GM19324 (cell line): ENCODE results near the gene IGF1R.

ENCODE experiments used
- ATAC-seq: cut with Tn5 transposase; IDR thresholded peaks from one replicate; pipeline ENCODE4 v1.9.1; 2021; ENCODE audit warnings: mild to moderate bottlenecking, moderate library complexity; ENCODE audit not compliant: unreplicated experiment, low FRiP score

IGF1R gene

DNA sequence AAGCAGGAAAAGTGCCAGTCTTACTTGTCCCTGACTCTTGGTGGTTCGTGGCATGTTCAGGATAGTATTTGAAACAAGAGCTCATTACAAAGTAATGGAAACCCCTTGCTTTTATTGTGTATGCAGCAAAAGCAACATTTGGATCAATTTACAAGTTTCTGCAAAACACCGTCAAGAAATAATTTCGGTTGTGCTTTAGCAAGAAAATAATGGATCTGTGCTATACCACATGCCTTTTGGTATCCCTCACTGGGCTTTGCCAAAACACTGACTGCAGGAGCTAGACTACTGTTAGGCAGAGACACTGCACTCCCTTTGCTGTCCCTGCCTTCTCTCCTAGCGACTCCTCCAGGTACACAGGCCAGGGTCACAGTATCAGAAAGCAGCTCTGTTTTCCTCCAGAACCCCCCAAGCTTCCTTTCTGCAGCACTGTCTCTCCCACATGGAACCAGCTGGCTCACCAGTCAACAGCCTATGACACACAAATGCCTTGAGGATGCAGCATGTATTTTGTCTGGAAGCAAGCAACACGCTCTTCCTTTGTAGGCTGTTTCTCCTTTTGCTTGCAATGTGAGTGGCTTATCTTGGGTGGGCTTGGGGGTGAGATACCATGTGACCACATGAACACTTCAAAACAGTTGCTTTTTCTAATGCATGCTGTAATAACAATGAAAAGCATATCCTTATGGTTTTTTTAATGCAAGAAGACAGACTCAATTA, 247.8 kb downstream of the IGF1R start:
- no peak for ATAC-seq

DNA sequence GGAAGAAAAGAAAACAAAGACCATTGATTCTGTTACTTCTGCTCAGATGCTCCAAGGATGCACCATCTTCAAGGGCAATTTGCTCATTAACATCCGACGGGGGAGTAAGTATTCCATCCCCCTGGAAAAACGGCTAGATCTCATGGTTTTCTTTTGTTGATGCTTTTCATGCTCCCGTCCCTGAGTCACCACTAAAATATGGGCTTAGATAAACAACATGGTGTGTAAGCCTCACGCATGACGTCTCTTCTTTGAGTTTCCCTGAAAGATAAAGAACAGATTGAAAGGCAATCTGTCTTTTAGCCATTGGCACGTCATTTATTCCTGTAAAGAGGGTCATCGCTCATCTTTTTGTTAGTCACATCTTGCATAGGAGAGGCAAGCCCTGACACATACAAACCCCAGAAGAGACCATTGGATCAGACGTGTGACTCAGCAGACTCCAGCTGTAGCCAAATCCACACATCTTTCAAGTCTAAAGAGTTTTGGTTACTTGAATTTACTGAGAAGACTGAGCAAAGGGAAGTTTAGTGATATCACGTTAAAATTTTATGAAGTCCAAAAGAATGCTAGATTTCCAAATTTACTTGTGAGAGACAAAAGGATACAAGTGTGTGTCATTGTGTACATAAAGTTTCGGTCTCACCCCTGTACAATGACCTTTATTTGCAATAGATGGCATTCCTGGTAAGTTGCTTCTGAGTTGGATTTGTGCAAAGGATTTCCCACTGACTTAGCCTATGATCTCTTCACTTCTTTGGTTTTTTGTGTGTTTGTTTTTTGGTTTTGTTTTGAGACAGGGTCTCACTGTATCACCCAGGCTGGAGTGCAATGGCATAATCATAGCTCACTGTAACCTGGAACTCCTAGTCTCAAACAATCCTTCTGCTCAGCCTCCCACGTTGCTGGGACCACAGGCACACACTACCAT, 248.7 kb downstream of the IGF1R start:
- ATAC-seq = no peak

DNA sequence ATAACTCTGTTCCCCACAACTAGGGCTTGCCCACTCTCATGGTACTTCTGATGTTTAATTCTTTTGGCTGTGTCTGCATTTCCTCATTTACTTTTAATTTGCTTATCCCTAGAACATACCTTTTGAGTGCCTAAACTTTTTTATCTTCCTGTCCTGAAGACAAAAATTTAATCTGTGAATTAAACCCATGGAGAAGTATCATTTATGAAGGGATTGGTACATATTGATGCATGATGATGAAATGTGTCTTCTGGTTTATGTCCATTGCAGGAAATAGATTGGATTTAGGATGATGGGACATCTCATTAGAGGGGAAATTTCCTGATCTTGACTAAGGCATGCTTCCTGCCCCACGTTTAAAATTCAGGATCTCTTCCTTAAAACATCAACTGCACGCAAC, 249.8 kb downstream of the IGF1R start:
- ATAC-seq = no peak

DNA sequence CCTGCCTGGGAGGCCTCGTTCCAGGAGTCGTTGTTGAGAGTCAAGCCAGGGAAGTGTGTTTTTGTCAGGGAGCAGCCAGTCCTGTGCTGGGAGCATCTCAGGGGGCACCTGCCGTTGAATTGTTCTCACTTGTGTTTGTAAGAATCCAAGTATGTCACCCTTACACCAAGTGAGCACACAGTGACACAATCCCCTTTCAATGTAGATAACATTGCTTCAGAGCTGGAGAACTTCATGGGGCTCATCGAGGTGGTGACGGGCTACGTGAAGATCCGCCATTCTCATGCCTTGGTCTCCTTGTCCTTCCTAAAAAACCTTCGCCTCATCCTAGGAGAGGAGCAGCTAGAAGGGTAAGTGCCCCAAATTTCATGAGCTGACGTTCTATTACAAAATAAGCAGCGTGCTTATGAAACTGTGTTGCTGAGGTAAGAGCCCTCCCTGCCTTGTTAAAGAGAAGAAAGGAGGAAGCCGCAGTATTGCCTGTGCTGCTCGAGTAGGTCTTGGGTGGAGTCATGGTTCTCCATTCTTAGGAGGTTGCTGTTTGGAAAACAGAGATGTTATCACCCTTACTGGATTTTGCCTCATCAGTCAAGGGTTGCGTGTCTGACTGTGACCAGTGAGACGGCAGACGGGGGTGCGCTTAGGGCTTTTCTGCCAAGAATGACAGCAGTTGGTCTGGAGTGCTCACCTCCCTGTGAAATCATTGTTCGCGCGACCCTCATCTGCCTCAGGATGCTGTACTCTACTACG, 251.1 kb downstream of the IGF1R start:
- no peak for ATAC-seq

GRCh38 chr15:98900356-98900755, 252.0 kb downstream of the IGF1R start:
- no peak for ATAC-seq

DNA sequence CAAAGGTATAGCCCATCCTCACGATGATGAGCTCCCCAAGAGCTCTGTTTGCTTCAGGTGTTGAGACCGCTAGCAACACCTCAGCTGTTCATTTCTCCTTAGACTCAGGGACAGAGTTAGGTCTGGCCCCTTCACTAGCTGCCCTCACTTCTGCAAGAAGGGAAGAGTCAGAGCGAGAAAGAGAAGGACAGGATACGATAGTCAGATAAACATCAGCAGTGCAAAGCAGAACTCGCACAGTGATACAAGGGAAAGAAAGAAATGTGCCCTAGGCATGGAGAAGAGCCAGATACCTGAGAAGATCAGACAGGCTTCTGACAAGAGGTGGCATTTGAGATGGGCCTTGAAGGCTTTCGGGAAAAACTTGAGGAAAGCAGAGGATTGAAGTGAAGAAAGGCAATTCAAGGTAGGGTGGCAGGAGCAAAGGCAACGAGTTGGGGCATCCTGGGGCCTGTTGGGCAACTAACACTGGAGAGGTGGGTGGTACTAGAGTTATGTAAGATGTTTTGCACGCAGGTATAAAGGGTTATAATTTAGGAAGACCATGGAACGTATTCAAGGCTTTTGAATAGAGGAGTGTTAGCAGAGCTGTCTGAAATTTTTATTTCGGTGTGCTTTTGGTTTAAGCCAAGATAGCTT, 253.2 kb downstream of the IGF1R start:
- ATAC-seq = no peak

GRCh38 chr15:98902931-98903330, 254.6 kb downstream of the IGF1R start:
- no peak for ATAC-seq

- ATAC-seq = no peak
Measured at GRCh38 chr15:98903377-98904018, 255.2 kb downstream of the IGF1R start.

DNA sequence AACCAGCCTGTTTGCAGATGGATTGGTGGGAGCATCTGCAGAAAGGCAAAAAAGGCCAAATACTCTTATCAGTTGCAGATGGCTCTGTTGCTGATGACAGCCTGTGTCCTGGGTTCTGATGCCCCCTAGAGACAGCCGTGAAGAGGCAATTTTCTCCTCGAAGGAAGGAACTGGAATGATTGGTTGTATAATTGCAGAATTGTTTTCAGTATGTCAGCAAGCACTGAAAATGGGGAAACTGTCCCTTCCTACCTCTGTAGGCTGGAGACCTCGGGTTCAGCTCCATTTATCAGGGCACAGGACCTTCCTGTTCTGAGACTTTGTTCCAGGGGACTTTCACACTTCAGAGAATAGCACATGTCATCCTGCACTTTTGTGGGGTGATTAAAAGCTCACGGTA, 256.2 kb downstream of the IGF1R start:
- ATAC-seq = no peak

DNA sequence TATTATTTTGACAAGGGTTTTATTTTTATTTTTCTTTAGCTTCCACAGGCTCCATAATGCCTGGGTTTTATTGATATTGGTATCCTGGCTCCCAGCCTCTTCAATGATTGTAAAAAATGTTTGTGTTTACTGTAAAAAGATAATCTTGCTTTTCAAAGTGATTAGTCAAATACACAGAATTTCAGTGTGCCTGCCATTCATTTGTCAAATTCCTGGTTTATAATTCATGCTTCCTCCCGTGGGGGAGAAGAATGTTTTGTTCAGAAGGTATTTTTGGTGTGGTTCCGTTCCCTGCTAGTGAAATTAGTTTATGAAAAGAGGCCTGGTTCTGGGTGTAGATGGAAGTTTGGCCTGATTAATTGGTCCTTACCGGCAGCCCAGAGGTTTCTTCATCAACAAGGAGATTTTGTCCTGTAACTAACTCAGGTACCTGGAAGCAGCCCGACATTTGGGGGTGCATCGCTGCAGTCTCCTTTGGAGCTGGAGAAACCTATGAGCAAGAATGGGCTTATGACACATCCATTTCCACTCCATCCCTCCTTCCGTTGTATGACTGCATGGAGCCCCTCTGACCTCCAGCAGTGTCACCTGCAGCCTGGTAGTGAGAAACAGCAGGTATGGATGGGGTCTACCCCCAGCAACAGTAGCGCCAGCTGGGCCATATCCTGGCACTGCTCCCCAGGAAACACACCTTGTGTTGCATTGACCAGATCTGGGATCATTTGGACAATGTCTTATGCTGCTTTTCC, 257.8 kb downstream of the IGF1R start:
- no peak for ATAC-seq

- no peak for ATAC-seq
Measured at GRCh38 chr15:98906712-98907083, 258.4 kb downstream of the IGF1R start.

DNA sequence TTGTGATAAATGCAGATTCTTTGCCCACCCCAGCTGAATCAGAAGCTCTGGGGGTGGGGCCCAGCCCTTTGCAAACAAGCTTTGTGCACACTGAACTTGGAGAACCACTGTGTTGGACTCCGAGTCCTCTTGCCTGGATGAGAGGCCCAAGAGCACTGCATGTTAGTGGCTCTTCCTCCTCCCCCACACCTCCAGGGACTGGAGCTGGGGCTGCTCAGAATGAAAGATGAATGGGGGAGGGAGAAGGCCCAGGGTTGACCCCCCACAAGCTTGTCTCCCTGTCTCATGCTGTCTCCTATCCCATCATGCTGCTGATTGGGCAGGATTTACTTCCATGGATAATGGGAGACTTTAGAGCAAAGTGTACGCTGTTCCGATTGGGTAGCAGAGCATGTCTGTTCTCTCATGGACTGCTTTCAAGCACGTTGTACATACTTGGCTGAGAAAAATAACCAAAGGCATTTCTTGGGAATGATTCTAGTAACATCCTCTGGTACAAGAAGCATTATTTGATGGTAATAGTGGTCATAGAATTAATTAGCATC, 259.7 kb downstream of the IGF1R start:
- ATAC-seq = no peak

- no peak for ATAC-seq
Measured at GRCh38 chr15:98909968-98910885, 261.9 kb downstream of the IGF1R start.

GRCh38 chr15:98914626-98915025, 266.3 kb downstream of the IGF1R start:
- ATAC-seq = no peak

DNA sequence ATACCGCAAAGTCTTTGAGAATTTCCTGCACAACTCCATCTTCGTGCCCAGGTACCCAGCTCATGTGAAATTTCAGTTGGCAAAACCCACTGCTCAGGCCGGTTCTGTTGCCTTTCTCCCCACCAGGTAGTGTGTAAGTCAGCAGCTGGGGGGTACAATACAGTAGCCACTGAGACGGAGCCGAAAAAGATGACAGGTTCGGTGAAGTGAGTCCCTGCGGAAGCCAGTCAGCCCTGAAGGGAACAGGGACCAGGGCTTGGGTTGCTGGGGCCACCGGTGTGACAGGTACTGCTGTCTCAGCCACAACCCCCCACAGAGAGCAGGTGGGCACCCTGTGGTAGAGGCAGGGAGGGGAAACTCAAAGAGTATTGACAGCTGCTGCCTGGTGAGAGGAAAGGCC, 268.5 kb downstream of the IGF1R start:
- ATAC-seq = no peak

GRCh38 chr15:98917417-98917816, 269.1 kb downstream of the IGF1R start:
- ATAC-seq = no peak

DNA sequence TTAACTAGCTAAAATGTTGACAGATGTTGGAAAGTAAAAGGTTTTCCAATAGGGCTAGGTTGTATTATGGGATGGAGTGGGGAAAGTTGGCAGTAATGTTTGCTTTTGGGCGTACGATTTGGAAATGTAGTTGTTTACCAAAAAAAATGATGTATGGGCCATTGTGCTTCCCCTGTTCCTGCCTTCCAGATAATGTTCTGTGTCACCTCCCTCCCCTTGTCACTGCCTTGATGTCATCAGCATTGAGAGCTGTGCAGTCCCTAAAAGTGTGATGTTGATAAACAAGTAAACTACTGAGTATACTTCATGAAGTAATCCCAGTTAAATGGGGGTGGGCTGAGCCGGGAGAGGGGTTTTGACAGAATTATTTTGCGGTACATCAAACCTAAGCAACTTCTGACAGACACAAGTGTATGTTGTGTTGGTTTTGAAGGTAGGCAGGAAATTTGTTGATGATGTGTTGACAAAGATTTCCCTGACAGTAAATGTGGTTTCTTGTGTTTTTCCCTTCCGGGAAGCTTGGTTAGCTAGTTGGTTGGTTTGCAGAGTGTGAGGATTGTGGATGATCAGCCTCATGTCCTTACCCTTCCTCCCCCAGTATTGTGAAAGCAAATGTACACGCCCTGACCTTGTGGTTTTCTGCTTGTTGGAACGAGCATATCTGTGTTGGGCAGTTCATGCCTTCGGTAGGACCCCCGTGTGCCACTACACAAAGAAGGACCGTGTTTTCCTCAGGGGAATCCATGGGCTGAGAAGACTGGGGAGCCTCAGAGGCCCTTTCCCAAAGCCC, 271.9 kb downstream of the IGF1R start:
- no peak for ATAC-seq
